ENCODE results near the gene IFI27L1. TPM values are rescaled to one million over a fixed set of nuclear protein-coding genes. Genes with fewer than 3 reads are reported as not detected.

IFI27L1 gene
- total and polyA plus RNA-seq, 7 donors = 6.5 to 15.0 (median 10.4) TPM

- Histone ChIP-seq H3K9me3 (no peaks in the 10 kb centered on the region), H3K27me3 (ENCODE audit: insufficient read depth in 3 of 3, low read length in 2 of 3) (no peaks in the 10 kb centered on the region), H3K27ac (no peak overlapping the region), H3K4me1 (peaks cover 24% of the 10 kb centered on the region), H3K4me3 (no peak overlapping the region), H3K36me3 (ENCODE audit: insufficient read depth in 1 of 2, low read depth in 1 of 2) (peaks cover 0 to 17% of the 10 kb centered on the region in 2 donors)
- intact Hi-C loops (cut with DNase I) = no loop called here
- ATAC-seq (no peak), DNase-seq (no peak)
- TF ChIP-seq, protein P1, sequence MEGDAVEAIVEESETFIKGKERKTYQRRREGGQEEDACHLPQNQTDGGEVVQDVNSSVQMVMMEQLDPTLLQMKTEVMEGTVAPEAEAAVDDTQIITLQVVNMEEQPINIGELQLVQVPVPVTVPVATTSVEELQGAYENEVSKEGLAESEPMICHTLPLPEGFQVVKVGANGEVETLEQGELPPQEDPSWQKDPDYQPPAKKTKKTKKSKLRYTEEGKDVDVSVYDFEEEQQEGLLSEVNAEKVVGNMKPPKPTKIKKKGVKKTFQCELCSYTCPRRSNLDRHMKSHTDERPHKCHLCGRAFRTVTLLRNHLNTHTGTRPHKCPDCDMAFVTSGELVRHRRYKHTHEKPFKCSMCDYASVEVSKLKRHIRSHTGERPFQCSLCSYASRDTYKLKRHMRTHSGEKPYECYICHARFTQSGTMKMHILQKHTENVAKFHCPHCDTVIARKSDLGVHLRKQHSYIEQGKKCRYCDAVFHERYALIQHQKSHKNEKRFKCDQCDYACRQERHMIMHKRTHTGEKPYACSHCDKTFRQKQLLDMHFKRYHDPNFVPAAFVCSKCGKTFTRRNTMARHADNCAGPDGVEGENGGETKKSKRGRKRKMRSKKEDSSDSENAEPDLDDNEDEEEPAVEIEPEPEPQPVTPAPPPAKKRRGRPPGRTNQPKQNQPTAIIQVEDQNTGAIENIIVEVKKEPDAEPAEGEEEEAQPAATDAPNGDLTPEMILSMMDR (IDR thresholded peaks at IDR 0.05) = no peak
- 86 to 93% (median 92%) methylated on average over 13 of the region's 13 CpGs for WGBS, 3 donors
Observed at GRCh38 chr14:94040796-94041195, 40.3 kb upstream of the IFI27L1 start.

GRCh38 chr14:94041551-94042346, 39.4 kb upstream of the IFI27L1 start:
- Histone ChIP-seq H3K4me3 (no peak overlapping the region), H3K9me3 (no peaks in the 10 kb centered on the region), H3K27ac (no peak overlapping the region), H3K4me1 (peaks cover 24% of the 10 kb centered on the region), H3K27me3 (ENCODE audit: insufficient read depth in 3 of 3, low read length in 2 of 3) (no peaks in the 10 kb centered on the region), H3K36me3 (ENCODE audit: insufficient read depth in 1 of 2, low read depth in 1 of 2) (peaks cover 0 to 27% of the 10 kb centered on the region in 2 donors)
- WGBS, 3 donors = 50 to 69% (median 53%) methylated on average over 18 of the region's 18 CpGs
- TF ChIP-seq, protein P1 (IDR thresholded peaks at IDR 0.05) = no peak
- ATAC-seq = peak; percentile 15 to 58 (median 30)
- DNase-seq = no peak
- intact Hi-C loops (cut with DNase I) = no loop called here

DNA sequence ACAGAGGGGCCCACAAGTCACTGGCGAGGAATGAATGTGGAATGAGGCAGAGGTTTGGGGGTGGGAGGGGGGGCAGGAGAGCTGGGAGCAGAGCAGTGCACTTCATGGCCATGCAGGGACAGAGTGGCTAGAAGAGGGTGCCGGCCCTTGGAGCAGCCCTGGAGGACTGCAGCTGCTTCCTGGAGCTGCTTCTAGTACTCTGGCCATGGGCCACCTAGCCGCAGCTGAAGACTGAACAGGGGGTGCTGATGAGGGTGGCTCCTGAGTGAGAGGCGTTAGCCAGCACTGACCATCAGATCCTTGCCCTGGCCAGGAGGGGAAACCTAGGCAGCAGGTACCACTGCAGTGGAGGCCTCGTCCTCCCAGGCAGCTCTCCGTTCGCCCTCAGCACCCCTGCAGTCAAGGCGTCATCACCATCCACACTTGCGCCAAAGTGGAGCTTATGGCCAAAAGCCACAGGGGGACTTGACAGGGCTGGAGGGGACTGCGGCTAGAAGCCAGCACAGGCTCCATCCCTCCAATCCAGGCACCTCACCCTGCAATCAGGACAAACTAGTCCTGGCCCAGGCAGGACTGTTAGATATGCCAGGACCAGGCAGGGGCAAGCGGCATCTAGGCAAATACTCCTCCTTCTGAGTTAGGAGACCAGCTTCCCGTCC, 38.5 kb upstream of the IFI27L1 start:
- intact Hi-C loops (cut with DNase I) = no loop called here
- DNase-seq = no peak
- TF ChIP-seq, protein P1 (IDR thresholded peaks at IDR 0.05) = no peak
- peaks cover 24% of the 10 kb centered on the region for H3K4me1 ChIP-seq
- 60 to 72% (median 62%) methylated on average over 12 of the region's 12 CpGs for WGBS, 3 donors
- no peak overlapping the region for H3K4me3 ChIP-seq
- no peaks in the 10 kb centered on the region for H3K9me3 ChIP-seq
- H3K27ac ChIP-seq = no peak overlapping the region
- peak in 3 of 4 donors; percentile 21 to 31 (median 27) for ATAC-seq
- H3K27me3 ChIP-seq (ENCODE audit: insufficient read depth in 3 of 3, low read length in 2 of 3) = no peaks in the 10 kb centered on the region
- peaks cover 0 to 35% of the 10 kb centered on the region in 2 donors for H3K36me3 ChIP-seq (ENCODE audit: insufficient read depth in 1 of 2, low read depth in 1 of 2)

DNA sequence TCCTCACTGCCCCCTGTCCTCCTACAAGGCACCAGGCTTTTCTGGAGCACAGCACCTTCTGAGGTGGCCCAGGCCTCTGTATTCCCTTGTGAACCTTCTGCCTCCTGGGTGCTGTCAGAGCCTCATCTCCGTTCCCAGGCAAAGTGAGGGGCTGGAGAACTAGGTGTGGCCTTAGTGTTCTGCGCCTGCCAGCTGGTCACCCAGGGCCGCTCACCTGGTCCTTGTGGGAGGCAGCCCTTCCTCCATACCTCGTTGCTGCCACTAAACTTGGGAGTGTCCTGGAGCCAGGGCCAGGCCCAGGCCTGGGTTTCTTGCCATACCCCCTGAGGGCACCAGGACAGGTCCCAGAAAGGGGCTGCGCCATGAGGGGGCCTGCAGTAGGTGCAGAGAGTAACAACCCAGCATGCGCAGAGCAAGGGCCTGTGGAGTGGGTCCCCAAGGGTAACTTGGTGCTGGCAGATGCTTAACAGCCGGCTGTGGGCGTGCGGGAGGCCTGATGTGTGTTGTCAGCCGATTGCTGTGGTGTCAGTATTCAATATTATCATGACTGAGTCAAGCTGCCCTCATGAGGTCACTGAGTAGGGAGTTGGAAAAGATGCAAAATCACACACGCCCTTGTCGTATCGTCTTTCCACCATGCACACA, 37.9 kb upstream of the IFI27L1 start:
- H3K27ac ChIP-seq = peak overlapping the region; percentile 36
- peaks cover 24% of the 10 kb centered on the region for H3K4me1 ChIP-seq
- TF ChIP-seq, protein P1 (IDR thresholded peaks at IDR 0.05) = no peak
- intact Hi-C loops (cut with DNase I) = no loop called here
- no peaks in the 10 kb centered on the region for H3K27me3 ChIP-seq (ENCODE audit: insufficient read depth in 3 of 3, low read length in 2 of 3)
- peak; percentile 50 to 84 (median 78) for ATAC-seq
- no peaks in the 10 kb centered on the region for H3K9me3 ChIP-seq
- H3K36me3 ChIP-seq (ENCODE audit: insufficient read depth in 1 of 2, low read depth in 1 of 2) = peaks cover under 1 to 41% of the 10 kb centered on the region in 2 donors
- H3K4me3 ChIP-seq = no peak overlapping the region
- DNase-seq = no peak
- WGBS, 3 donors = 47 to 66% (median 57%) methylated on average over 13 of the region's 13 CpGs

Measured in psoas muscle (tissue), 8 donors.